SJCRH30 (cell line): Measurements from ENCODE around the gene LZTFL1. TPM values are rescaled to one million over a fixed set of nuclear protein-coding genes. Genes with fewer than 3 reads are reported as not detected.

Source experiments
- DNase-seq, 2 experiments: peaks; one replicate each; pipeline ENCODE4 v3.0.0-alpha.2; 2015 to 2020
- H3K27ac ChIP-seq: fragments of 250-450 bp; sonication (Bioruptor Pico); 2 replicates; pipeline ENCODE4 v1.5.1; 2020; ENCODE audit warnings: mild to moderate bottlenecking, moderate library complexity
- H3K27me3 ChIP-seq: fragments of 250-450 bp; sonication (Bioruptor Pico); 2 replicates; pipeline ENCODE4 v1.5.1; 2020; ENCODE audit warnings: mild to moderate bottlenecking, moderate library complexity
- H3K36me3 ChIP-seq: fragments of 250-450 bp; sonication (Bioruptor Pico); 2 replicates; pipeline ENCODE4 v1.5.1; 2020; ENCODE audit warnings: mild to moderate bottlenecking, moderate library complexity
- H3K4me1 ChIP-seq: fragments of 250-450 bp; sonication (Bioruptor Pico); 2 replicates; pipeline ENCODE4 v1.5.1; 2020; ENCODE audit warnings: mild to moderate bottlenecking, moderate library complexity
- H3K4me3 ChIP-seq: fragments of 250-450 bp; sonication (Bioruptor Pico); 2 replicates; pipeline ENCODE4 v1.5.1; 2020; ENCODE audit warnings: mild to moderate bottlenecking, moderate library complexity
- H3K9me3 ChIP-seq: fragments of 250-450 bp; sonication (Bioruptor Pico); replicated peaks from 2 replicates; pipeline ENCODE4 v1.5.1; 2020; ENCODE audit warnings: mild to moderate bottlenecking, moderate library complexity
- total RNA-seq: library from RNA; depleted of rRNA; stranded (reverse); fragments of >200 nt; shearing (Covaris generic); gene quantifications from 2 replicates; pipeline ENCODE4 v1.2.3, GENCODE V29; 2014

Gene LZTFL1
- total RNA-seq, 1 experiment from 2014 or later: 14.1 TPM

- peak; percentile 14 to 48 for DNase-seq
These were observed 34.0 kb downstream of the LZTFL1 start for GRCh38 chr3:45807681-45808540.

GRCh38 chr3:45807133-45807532 lies 34.8 kb downstream of the LZTFL1 start:
- no peak overlapping the region for H3K27ac ChIP-seq

More at GRCh38 chr3:45807681-45808540, 34.0 kb downstream of the LZTFL1 start:
- no peaks in the 10 kb centered on the region for H3K9me3 ChIP-seq
- H3K4me3 ChIP-seq: no peak overlapping the region
- no peak overlapping the region; the same call in 1 of the 2 replicates for H3K27ac ChIP-seq
- H3K27me3 ChIP-seq: no peaks in the 10 kb centered on the region
- peaks cover 5% of the 10 kb centered on the region; the same call in 1 of the 2 replicates for H3K4me1 ChIP-seq
- no peaks in the 10 kb centered on the region for H3K36me3 ChIP-seq

GRCh38 chr3:45806072-45806471 lies 35.8 kb downstream of the LZTFL1 start:
- no peak overlapping the region for H3K27ac ChIP-seq
- H3K9me3 ChIP-seq: no peaks in the 10 kb centered on the region
- DNase-seq: no peak
- H3K36me3 ChIP-seq: no peaks in the 10 kb centered on the region
- peaks cover 5% of the 10 kb centered on the region; the same call in 1 of the 2 replicates for H3K4me1 ChIP-seq
- no peaks in the 10 kb centered on the region for H3K27me3 ChIP-seq
- H3K4me3 ChIP-seq: no peak overlapping the region

More at GRCh38 chr3:45807133-45807532, 34.8 kb downstream of the LZTFL1 start:
- H3K36me3 ChIP-seq: no peaks in the 10 kb centered on the region
- no peak overlapping the region for H3K4me3 ChIP-seq
- no peaks in the 10 kb centered on the region for H3K9me3 ChIP-seq
- H3K4me1 ChIP-seq: peaks cover 5% of the 10 kb centered on the region; the same call in 1 of the 2 replicates
- no peaks in the 10 kb centered on the region for H3K27me3 ChIP-seq
- peak in 1 of 2 experiments; percentile 15 for DNase-seq

- DNase-seq: no peak
- no peaks in the 10 kb centered on the region for H3K36me3 ChIP-seq
These were observed 38.5 kb downstream of the LZTFL1 start for GRCh38 chr3:45803252-45803935.

GRCh38 chr3:45802146-45802545 lies 39.8 kb downstream of the LZTFL1 start:
- H3K4me3 ChIP-seq: no peak overlapping the region
- no peak overlapping the region for H3K27ac ChIP-seq
- no peaks in the 10 kb centered on the region; the same call in 1 of the 2 replicates for H3K4me1 ChIP-seq
- H3K27me3 ChIP-seq: no peaks in the 10 kb centered on the region
- no peaks in the 10 kb centered on the region for H3K36me3 ChIP-seq
- no peak for DNase-seq
- no peaks in the 10 kb centered on the region for H3K9me3 ChIP-seq

More at GRCh38 chr3:45803252-45803935, 38.5 kb downstream of the LZTFL1 start:
- H3K4me1 ChIP-seq: peaks cover 5% of the 10 kb centered on the region; the same call in 1 of the 2 replicates
- no peak overlapping the region for H3K27ac ChIP-seq
- no peak overlapping the region for H3K4me3 ChIP-seq
- H3K9me3 ChIP-seq: no peaks in the 10 kb centered on the region
- H3K27me3 ChIP-seq: no peaks in the 10 kb centered on the region

- H3K27ac ChIP-seq: no peak overlapping the region
- no peaks in the 10 kb centered on the region for H3K36me3 ChIP-seq
- no peaks in the 10 kb centered on the region for H3K27me3 ChIP-seq
- DNase-seq: no peak
- H3K4me3 ChIP-seq: no peak overlapping the region
- no peaks in the 10 kb centered on the region for H3K9me3 ChIP-seq
- H3K4me1 ChIP-seq: no peaks in the 10 kb centered on the region
These were observed 41.3 kb downstream of the LZTFL1 start for GRCh38 chr3:45800611-45801010.

GRCh38 chr3:45799586-45799985 lies 42.3 kb downstream of the LZTFL1 start:
- no peaks in the 10 kb centered on the region for H3K36me3 ChIP-seq
- H3K9me3 ChIP-seq: no peaks in the 10 kb centered on the region
- no peaks in the 10 kb centered on the region for H3K4me1 ChIP-seq
- no peak overlapping the region for H3K4me3 ChIP-seq
- H3K27me3 ChIP-seq: no peaks in the 10 kb centered on the region
- H3K27ac ChIP-seq: no peak overlapping the region
- no peak for DNase-seq

GRCh38 chr3:45798034-45798433 lies 43.9 kb downstream of the LZTFL1 start:
- no peak overlapping the region for H3K27ac ChIP-seq
- H3K36me3 ChIP-seq: no peaks in the 10 kb centered on the region
- H3K9me3 ChIP-seq: no peaks in the 10 kb centered on the region
- H3K4me1 ChIP-seq: no peaks in the 10 kb centered on the region; the same call in 1 of the 2 replicates
- no peak for DNase-seq
- H3K4me3 ChIP-seq: no peak overlapping the region
- H3K27me3 ChIP-seq: no peaks in the 10 kb centered on the region

GRCh38 chr3:45796902-45797637 lies 44.8 kb downstream of the LZTFL1 start:
- no peaks in the 10 kb centered on the region for H3K27me3 ChIP-seq
- H3K27ac ChIP-seq: no peak overlapping the region
- no peaks in the 10 kb centered on the region; the same call in 1 of the 2 replicates for H3K4me1 ChIP-seq
- H3K36me3 ChIP-seq: no peaks in the 10 kb centered on the region
- H3K4me3 ChIP-seq: no peak overlapping the region
- no peaks in the 10 kb centered on the region for H3K9me3 ChIP-seq
- no peak for DNase-seq

- Histone ChIP-seq H3K36me3 (no peaks in the 10 kb centered on the region), H3K4me1 (no peaks in the 10 kb centered on the region; the same call in 1 of the 2 replicates), H3K27me3 (no peaks in the 10 kb centered on the region), H3K4me3 (no peak within 1 kb of the TSS), H3K27ac (no peak within 1 kb of the TSS), H3K9me3 (no peaks in the 10 kb centered on the region)
- no peak for DNase-seq
These were observed 45.8 kb downstream of the LZTFL1 start, which contains the start of gene SLC6A20 for GRCh38 chr3:45795882-45796765. Gene SLC6A20, minus strand, starts transcription at chr3:45796536. Its CDS starts 117 bp downstream, at chr3:45796419.

GRCh38 chr3:45795509-45795881 lies 46.4 kb downstream of the LZTFL1 start:
- Histone ChIP-seq H3K27me3 (no peaks in the 10 kb centered on the region), H3K9me3 (no peaks in the 10 kb centered on the region), H3K36me3 (no peaks in the 10 kb centered on the region), H3K4me1 (no peaks in the 10 kb centered on the region; the same call in 1 of the 2 replicates), H3K27ac (no peak overlapping the region), H3K4me3 (no peak overlapping the region)
- no peak for DNase-seq

GRCh38 chr3:45794660-45795059 lies 47.3 kb downstream of the LZTFL1 start:
- Histone ChIP-seq H3K9me3 (no peaks in the 10 kb centered on the region), H3K4me3 (no peak overlapping the region), H3K36me3 (no peaks in the 10 kb centered on the region), H3K27me3 (no peaks in the 10 kb centered on the region), H3K27ac (no peak overlapping the region), H3K4me1 (no peaks in the 10 kb centered on the region; the same call in 1 of the 2 replicates)
- no peak for DNase-seq

GRCh38 chr3:45794177-45794560 lies 47.8 kb downstream of the LZTFL1 start:
- H3K27me3 ChIP-seq: no peaks in the 10 kb centered on the region
- no peak overlapping the region for H3K27ac ChIP-seq
- DNase-seq: no peak
- H3K9me3 ChIP-seq: no peaks in the 10 kb centered on the region
- H3K4me3 ChIP-seq: no peak overlapping the region
- no peaks in the 10 kb centered on the region for H3K36me3 ChIP-seq
- no peaks in the 10 kb centered on the region; the same call in 1 of the 2 replicates for H3K4me1 ChIP-seq
